ENCODE data around the gene DEFB123. TPM values are rescaled to one million over a fixed set of nuclear protein-coding genes. Genes with fewer than 3 reads are reported as not detected.
A peak's percentile ranks its signal among the peaks of the same experiment; 100 is the strongest.

Gene DEFB123
- total RNA-seq, 1 experiment from 2014 or later: not detected

DNA sequence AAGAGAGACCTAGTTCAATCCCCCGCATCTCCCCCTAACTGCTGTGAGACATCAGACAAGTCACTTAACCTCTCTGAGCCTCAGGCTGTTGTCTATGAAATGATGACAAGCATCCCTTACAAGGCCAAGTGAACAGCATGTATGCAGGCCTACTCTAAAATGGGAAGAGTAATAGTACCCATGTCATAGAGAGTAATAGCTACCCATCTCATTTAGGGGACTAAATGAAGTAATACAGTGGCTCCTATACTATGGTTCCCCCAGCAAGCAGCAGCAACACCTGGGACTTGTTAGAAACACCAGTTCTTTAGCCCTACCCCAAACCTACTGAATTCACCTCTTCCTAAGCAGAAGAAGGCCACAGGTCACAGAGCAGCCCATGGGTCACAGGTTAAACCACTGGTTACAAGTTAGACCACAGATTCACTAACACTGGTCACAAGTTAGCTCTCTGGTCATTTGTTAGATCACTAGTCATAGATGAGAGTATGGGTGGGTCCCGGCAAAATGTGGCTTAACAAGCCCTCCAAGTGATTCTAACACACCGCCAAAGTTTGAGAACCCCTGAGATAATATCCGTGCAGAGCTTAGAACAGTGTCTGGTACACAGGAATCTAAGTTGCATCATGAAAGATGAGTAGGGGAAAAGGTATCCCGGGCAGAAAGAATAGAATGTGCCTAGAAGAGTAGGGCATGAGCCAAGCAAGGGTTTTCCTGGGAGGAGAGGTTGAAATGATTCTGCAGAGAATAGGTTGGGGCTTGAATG lies 33.1 kb downstream of the DEFB123 start:
- DNase-seq (ENCODE audit: extremely low read depth, low read depth): no peak

DNA sequence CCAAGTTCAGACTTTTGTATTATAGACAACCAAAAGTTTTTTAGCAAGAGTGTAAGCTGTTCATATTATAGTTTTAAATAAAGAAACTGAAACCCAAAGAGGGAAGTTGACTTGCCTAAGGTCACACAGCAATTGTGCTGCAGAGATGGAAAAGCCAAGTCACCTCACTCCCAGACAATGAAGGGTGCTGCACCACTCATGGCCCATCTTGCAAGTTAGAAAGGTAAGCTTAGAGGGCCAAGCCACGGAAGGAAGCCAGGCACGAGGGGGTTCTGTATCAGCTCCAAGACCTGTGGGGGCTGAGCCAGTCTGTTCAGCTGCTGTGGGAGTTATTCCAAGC lies 33.6 kb downstream of the DEFB123 start:
- no peak for DNase-seq (ENCODE audit: extremely low read depth, low read depth)

DNA sequence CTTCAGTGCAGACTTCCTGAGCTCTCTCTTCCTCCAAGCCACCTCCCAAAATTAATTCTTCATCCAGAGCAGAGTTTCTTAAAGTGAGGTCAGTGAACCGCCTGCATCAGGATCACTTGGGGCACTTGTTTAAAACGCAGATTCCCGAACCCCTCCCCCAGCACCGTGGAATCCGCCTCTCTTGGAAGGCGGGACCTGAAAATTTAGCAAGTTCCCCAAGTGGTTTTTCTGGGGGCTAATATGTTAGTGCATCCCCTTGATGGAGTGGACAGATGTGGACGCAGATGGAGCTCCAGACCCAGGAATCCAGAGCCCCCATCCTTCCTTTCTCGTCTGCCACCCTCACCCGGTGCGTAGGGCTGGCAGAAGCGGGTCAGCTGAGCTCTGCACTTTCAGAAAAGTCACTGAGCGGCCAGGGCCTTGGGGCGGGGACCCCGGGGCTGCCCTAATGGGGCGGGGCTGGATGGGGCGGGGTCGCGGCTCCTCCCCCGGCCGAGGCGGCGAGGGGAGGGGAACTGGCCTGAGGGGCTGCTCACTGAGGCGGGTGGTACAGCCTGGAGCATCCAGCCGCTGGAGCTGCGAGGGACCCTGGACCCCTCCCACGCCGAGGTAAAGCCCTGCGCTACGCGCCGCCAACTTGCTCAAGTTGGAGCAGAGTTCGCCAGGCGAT lies 34.5 kb downstream of the DEFB123 start, which contains the start of the genes DEFB124 and REM1:
Gene DEFB124, minus strand, starts transcription at position 370 of the 670 bp plus-strand sequence. CDS start 2,114 bp downstream, outside the sequence.
Gene REM1, plus strand, starts transcription at position 531 of the 670 bp plus-strand sequence. CDS start 1,158 bp downstream, outside the sequence.
- DNase-seq (ENCODE audit: extremely low read depth, low read depth): no peak

DNA sequence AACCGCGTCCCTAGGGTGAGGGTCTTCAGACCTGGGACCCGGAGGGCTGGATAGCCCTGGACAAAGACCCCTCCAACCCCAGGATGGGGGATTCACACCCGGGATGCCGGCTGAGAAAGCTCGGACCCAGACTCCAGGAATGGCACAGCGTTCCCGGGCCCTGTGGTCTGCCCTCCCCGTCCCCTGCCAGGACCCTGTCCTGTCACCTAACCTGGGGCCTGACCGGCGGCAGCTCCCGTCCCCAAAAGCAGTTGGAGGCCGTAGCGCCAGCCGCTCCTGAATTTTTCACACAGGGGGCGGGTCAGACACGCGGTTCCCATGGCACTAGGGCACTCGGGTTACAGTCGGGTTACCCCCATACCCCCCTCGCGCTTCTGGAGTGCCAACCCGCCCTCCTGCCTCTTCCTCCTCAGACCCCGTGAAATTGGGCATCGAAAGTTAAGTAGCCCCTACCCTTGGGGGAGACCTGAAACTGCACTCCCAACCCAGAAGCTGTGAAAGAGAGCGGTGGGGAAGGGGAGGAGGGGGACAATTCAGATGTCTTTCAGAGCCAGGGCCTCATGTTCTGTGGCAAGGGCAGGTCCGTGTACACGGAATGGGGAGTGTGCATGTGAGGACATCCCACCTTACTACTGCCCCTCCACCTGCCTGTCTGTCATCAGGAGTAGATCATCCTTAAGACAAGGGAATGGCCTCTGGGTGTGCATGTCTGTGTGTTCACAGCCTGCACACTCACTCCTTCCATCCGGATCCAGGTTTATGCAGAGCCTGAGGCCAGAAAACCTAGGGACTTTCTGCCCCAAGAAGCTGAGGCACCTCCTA lies 35.3 kb downstream of the DEFB123 start:
- DNase-seq (ENCODE audit: extremely low read depth, low read depth): no peak

DNA sequence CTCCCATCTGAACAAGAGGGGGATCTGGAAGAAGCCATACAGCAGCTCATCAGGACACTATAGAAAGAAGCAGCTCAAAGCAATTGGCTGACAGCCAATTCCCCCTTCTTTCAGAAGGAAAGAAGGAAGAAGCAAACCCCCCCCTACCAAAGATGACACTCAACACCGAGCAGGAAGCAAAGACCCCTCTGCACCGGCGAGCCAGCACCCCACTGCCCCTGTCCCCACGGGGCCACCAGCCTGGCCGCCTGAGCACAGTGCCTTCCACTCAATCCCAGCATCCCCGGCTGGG lies 35.8 kb downstream of the DEFB123 start:
- no peak for DNase-seq (ENCODE audit: extremely low read depth, low read depth)

DNA sequence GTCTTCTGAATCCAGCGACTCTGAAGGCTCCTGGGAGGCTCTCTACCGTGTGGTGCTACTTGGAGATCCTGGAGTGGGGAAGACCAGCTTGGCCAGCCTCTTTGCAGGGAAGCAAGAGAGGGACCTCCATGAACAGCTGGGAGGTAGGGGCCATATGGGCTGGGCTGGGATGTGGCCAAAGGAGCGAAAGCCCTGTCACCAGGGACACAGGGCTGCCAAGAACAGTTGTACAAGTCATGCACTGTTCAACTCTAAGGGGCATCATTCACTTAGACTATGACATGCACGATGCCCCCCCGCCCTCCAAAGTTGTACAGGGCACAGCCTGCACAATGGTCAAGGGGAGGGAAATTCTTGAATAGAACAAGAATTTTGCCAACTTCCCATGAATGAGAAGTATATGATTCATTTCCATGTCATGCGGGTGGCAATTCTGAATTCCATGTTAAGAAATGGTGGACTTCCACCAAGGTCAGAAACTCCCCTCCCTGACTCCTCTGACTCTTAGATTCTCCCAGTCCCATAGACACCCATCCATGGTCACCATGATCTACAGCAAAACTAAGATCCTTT lies 36.3 kb downstream of the DEFB123 start:
- no peak for DNase-seq (ENCODE audit: extremely low read depth, low read depth)

DNA sequence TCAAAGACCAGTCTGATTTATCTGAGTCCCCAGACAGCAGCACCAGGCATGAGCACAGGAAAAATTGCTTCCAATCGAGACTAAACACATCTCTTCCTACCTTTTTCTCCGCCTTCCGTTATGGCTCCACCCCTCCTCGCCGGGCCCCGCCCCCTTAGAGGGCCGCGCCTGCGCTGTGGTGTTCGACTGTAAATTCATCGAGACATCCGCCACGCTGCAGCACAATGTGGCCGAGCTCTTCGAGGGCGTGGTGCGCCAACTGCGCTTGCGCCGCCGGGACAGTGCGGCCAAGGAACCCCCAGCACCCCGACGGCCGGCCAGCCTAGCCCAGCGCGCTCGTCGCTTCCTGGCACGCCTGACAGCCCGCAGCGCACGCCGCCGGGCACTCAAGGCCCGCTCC lies 43.6 kb downstream of the DEFB123 start:
- DNase-seq (ENCODE audit: extremely low read depth, low read depth): no peak

DNA sequence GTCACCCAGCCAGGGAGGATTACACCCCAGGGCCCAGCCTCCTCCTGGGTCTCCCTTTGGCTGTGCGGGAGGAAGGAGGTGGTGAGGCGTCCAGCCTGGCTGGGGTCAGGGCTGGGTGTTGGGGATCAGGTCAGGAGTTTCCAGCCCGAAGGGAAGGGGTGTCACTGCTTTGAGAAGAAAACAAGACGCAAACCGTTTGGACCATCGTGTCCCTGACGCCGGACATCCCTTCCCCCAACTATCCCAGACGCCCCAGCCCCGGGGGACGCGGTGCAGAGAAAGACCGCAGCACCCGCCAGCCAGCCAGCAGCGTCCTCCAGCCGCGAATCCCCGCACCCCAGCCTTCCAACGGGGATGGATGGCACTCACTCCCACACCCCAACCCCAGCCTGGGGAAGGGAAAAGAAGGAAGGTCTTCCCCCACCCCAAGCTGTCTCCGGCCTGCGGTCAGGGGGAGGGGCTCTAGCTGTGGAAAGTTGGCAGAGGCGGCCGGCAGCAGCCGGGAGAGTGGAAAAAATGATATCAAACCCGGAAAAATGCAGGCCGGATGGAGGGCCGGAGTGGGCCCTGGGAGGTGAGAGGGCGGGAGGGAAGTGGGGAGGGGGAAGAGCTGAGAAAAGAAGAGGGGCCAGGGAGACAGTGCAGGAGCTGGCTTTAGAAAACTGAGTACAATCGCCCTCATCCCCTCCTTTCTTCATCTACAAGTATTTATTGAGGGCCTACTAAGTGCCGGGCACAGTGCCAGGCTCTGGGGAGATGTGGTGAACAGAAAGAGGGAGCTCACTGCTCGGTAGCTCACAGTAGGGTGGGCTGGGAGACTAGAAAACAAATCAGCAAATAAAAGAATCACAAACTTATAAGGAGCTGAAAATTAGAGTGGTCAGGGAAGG lies 45.3 kb downstream of the DEFB123 start:
- no peak for DNase-seq (ENCODE audit: extremely low read depth, low read depth)

DNA sequence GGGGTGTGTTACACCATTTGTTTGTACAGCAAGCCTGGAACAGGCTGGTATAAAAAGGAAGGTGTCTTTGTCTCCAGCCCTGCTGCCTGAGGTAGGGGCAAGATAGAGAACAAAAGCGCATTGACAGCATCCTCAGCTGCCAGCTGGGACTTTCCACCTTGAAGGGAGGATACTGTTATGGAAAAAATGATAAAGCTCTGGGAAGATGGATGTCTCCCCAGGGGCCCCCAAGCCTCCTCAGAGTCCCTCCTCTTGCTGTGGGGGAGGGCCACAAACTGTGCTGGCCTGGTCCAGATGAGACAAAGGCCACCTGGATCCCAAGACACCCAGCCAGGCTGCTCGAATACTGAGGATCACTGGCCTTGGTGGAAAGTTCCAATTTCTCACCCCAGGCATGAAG lies 47.7 kb downstream of the DEFB123 start:
- DNase-seq (ENCODE audit: extremely low read depth, low read depth): no peak

DNA sequence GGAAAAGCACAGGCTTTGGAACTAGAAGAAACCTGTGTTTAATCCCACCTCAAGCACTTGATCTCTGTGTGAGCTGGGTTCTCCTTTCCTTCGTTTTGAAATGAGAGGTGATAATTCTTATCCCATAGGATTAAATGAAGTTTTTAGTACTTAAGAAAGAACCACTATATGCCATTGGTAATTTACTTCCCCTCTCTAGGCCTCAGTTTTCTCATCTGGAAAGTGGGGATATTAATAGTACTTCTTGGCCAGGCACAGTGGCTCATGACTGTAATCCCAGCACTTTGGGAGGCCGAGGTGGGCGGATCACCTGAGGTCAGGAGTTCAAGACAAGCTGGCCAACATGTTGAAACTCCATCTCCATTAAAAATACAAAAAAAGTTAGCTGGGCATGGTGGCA lies 48.7 kb downstream of the DEFB123 start:
- DNase-seq (ENCODE audit: extremely low read depth, low read depth): no peak

DNA sequence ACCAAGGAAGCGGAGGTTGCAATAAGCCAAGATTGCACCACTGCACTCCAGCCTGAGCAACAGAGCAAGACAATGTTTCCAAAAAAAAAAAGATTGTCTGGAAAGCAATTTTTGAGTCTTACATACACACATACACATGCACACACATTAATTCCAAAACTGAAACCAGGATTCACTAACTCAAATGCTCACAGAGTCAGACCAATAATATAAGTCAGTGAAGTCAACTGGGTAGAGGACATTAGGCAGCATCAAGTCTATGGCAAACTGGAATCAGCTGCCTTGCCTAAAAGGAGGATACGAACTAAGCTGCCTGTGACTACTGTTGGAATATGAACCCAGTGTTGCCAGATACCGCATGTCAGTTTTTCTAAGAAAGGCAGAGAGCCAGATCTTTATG lies 50.3 kb downstream of the DEFB123 start:
- DNase-seq (ENCODE audit: extremely low read depth, low read depth): no peak

DNA sequence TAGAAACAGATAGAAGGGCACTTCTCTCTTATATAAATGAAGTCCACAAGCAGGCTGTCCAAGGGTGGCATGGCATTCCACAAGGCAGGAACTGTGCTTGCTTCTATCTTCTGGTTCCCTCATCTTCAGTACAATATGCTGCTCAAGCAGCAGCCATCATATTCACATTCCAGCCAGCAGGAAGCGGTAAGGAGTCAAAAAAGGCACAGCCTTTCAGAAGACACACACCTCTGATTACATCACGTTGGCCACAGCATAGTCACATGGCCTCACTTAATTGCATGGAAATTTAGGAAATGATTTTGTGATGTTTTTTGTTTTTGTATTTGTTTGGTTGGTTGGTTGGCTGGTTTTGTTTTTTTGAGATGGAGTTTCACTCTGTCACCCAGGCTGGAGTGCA lies 53.7 kb downstream of the DEFB123 start:
- peak; percentile 44 for DNase-seq (ENCODE audit: extremely low read depth, low read depth)

DNA sequence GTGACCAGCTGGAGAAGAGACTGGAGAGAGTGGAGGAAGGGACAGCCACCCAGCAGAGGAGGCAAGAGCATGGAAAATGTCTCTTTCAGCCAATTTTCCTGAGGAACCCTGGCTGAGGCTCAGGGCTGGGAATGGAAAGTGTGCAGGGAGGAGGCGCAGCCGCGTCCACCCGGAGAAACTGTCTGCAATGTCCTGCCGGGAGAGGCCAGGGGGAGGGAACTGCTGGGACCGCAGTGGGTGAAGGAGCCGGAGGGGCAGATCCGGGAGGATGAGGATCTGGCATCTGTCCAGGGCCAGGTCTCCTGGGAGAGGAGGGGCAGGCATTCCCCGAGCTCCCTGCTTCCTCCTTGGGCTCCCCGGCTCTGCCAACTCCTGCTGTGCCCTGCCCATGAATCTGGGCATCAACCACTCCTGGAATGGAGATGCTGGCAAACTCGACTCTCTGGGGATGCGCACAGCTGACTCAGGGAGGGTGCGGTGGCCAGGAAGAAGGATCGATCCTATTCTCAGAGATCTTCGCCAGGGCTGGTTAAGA lies 56.4 kb downstream of the DEFB123 start:
- DNase-seq (ENCODE audit: extremely low read depth, low read depth): no peak

DNA sequence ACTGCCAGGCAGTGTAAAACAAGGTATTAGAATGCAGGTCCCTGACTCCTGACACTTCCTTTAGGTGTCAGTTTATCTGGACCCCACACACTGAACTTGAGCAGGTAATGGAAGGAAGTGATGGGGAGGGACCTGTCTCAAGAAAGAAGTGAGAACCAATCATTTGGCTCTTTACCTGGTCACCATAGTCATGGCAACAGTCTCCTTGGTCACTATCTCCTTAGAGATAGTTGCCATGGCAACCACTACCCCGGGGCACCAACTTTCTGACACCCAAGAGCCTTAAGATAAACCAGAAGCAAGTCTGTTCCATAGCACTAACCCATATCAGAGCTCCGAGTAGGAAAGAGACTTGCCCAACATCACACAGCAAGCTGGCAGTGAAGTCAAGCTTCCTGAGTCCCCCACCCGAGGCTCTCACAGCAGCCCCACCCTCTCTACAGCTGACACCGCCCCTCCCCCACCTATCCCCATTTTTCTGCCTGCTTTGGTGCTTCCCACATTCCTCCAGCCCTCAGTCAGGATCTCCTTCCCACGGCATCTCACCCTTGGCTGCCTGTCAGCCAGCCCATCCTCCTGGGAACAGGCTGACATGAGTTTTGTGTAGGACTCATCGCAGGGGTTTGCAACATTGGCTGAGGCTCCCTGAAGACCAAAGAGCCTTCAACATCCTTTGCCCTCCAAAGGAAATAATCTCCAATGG lies 57.6 kb downstream of the DEFB123 start:
- no peak for DNase-seq (ENCODE audit: extremely low read depth, low read depth)

Other genes with a start within 250 kb of the DEFB123 start
- gene DEFB115, start 183.0 kb upstream of the DEFB123 start, total RNA-seq (2014; rRNA removed; shearing (Covaris generic)): not detected in 2 replicates
- not detected in 2 replicates for gene DEFB116, start 132.0 kb upstream of the DEFB123 start, total RNA-seq (2014; rRNA removed; shearing (Covaris generic))
- gene DEFB118, start 72.0 kb upstream of the DEFB123 start, total RNA-seq (2014; rRNA removed; shearing (Covaris generic)): not detected in 2 replicates
- gene DEFB119, start 50.0 kb upstream of the DEFB123 start, total RNA-seq (2014; rRNA removed; shearing (Covaris generic)): not detected in 2 replicates
- not detected in 2 replicates for gene DEFB121, start 34.4 kb upstream of the DEFB123 start, total RNA-seq (2014; rRNA removed; shearing (Covaris generic))
- not detected in 2 replicates for gene DEFB124, start 34.5 kb downstream of the DEFB123 start, total RNA-seq (2014; rRNA removed; shearing (Covaris generic))
- not detected in 2 replicates for gene REM1, start 34.7 kb downstream of the DEFB123 start, total RNA-seq (2014; rRNA removed; shearing (Covaris generic))
- 85.3 and 97.3 TPM in 2 replicates for gene HM13, start 73.8 kb downstream of the DEFB123 start, total RNA-seq (2014; rRNA removed; shearing (Covaris generic))
- gene ID1, start 164.7 kb downstream of the DEFB123 start, total RNA-seq (2014; rRNA removed; shearing (Covaris generic)): 125 and 149 TPM in 2 replicates
- not detected in 2 replicates for gene COX4I2, start 197.3 kb downstream of the DEFB123 start, total RNA-seq (2014; rRNA removed; shearing (Covaris generic))

Data from NCI-H460 (cell line).